DMS153 (cell line): ENCODE measurements around the gene MYBPC1.

ENCODE experiments used
- DNase-seq: peaks from one replicate; lab custom pipeline; 2025; lab: John Stamatoyannopoulos, UW

MYBPC1 gene

DNA sequence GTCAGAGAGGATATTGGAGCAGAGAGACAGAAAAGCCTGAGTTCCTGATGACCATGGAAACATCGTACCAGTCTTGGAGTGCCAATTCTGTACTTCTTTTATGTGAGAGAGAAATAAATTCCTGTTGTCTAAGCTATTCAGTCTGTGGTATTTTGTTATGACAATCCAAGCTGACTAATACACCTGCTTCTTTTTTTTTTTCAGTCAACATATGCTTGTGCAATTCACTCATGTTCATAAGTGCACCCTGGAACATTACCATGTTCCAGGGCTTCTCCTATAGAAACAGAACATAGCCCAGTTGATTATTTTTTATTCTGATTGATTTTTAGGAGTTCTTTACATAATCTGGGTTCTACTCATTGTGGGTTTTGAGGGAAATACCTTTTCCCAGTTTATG is 100.9 kb downstream of the MYBPC1 start:
- DNase-seq, result no peak

DNA sequence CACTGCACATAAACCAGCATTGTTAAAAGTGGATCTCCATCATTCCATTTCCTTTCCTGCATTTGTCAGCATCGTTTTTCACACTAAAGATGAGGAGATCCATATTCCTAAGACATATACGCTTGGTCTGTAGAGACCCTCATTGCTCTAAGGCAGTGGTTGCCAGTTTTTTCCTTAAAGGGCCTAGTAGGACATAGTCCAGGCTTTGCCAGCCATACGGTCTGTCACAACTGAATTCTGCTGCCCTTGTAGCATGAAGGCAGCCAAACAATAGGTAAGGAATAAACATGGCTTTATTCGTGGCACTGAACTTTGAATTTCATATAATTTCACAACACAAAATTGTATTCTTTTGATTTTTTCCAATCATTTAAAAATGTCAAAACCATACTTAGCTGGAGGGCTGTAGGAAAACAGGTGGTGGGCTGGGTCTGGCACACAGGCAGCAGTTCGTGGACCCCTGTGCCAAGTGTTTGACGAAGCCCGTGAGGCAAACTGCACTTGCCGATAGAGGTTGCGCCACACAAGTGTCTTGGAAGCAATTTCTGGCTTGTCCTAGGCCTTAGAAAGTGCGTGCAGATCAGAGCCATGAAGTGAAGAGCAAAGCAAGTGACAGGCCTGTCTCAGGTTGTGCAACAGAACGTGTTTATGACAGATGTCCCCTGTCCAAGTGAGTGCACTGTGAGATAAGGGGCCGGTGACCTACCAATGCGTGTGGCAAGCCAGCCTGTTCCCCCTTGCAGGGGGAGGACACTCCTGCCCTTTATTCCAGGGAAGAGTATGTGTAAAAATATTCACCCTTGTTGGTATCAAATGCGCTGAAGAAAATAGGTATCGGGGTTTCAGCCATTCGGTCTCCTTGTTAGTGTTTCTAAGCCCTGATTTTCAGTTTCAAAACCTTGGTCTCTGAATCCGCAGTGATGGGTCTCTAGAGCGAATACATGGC is 101.8 kb downstream of the MYBPC1 start:
- no peak for DNase-seq

DNA sequence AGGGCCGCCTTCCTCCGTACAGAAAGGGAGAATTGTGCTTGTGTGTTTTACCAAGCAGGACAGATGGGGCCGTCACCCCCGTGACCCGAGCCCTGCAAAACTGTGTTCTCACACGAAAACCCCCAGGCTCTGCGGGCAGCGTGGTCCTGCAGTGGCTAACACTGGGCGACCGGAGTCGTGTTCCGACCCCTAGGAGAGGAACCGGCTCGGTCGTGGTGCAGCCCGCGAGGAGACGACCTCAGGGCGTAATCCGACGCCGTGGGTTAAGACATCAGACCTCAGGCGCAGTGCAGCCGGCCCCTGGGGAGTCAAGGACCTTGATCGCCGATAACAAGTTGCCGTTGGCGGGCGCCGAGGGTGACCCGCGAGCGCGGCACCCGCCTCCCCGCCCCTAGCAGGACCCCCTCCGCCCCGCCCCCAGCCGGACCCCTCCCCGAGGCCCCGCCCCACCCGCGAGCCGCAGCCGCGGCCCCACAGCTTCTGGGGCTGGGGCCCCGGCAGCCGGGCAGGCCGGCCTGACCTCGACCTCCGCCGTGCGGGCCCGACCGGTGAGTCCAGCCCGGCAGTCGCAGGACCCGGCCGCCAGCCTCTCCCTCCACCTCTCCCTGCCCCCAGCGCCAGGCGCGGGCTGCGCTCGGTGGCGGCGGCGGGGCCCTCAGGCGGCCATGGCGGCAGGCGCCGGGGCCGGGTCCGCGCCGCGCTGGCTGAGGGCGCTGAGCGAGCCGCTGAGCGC is 102.6 kb downstream of the MYBPC1 start, which contains the start of gene CHPT1:
CHPT1 (plus strand) TSS at position 444 of the 733 bp plus-strand sequence; CDS start at position 666, 222 bp downstream.
- DNase-seq, result peak; percentile 2

DNA sequence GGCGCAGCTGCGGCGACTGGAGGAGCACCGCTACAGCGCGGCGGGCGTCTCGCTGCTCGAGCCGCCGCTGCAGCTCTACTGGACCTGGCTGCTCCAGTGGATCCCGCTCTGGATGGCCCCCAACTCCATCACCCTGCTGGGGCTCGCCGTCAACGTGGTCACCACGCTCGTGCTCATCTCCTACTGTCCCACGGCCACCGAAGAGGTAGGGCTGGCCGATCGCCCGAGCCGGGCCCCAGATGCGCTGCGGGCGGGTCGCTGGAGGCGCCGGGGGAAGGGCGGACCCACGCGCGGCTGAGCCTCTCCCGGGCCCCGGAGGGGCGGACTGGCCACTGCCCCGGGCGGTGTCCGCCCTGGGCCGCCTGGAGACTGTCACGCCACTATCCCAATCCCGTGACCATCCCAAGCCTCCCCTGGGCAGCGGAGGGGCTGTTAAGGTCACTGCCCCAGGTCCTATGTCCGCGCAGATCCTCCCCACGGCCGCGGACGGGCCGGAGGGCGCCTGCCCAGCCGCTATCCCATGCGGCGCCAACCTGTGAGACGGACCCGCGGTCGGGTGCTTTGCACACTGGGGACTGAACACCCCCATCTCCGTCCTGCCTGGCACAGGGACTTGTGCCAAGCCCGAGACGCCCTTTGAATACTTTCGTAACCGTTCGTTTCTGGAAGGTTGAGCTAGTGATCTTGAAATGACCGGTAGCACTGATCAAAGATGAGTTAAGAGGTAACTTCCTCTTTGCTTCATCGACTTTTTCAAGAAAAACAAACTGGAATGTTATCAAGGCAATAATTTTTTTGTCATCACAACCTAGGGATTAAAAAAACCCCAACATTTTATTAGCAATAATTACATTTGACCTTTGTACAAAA is 103.4 kb downstream of the MYBPC1 start:
- no peak for DNase-seq

DNA sequence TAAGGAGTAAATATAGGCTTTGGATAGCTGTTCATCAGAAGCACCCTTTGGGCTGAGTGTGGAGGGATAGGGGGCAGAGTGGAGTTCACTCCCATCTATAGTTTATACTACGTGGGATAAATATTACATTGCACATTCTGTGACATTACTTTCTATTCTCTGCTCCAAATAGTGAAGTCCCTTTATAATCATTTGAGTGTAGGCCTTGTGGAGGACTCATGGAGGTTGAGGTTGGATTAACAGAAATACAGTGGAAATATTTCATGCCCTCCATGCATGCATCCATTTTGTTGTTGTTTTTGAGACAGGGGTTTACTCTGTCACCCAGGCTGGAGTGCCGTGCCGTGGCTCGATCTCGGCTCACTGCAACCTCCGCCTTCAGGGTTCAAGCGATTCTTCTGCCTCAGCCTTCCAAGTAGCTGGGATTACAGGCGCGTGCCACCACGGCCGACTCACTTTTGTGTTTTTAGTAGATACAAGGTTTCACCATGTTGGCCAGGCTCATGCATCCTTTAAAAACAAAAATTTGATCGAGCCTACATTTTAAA is 104.1 kb downstream of the MYBPC1 start:
- no peak for DNase-seq

DNA sequence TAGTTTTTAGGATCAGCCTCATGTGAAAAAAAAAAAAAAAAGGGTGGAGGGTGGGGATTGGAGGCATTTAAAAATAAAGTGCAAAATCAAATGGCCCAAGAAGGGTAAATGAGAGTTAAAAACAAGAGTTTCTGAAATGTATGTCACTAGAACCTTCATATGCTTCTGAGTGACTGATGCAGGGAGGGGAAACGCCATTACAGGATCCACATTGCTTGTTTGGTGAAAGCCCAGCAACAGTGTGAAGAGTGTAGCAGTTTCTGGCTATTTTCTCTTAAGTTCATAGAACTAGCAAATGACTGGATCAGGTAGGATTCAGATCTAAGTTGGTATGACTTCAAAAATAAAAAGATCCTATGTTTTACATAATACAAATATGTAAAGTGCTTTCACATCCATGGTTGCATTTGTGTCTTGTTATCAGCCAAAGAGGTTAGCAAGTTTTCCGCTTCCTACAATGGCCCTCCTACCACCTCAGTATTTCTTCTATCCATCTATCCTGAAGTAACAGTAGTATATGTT is 105.6 kb downstream of the MYBPC1 start:
- no peak for DNase-seq

DNA sequence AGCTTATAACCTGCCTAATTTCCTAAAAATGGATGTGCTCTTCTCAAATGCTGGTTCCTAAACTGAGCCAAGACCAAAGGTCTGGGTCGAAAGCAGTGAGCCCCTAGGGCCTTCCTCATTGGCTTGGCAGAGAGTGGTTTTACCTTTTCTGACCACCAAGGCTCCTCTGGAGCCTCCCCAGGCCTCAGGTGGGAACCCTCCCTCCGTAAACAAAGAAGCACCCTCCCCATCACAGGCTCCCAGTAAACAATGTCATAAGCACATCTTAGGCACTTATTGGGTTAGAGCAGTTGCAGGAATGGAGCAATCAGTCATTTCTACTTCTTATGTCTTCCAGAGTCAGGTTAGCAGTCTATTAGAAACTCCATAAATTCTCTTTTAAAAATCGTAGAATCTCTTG is 108.7 kb downstream of the MYBPC1 start:
- DNase-seq, result no peak

DNA sequence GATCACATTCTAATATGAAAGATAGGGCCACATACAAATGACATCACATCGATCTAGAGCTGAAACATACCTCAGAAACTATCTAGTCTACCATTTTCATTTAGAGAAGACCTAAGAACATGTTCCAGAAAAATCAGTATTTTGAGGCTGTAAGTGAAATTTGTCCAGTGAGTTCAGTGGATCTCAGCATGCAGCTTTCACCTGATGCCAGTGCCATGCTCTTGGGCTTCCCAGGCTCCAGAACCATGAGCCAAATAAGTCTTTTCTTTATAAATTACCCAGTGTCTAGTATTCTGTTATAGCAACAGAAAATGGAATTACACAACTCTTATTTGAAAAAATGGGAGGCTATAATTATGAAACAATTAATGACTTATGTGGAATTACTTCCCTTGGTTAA is 111.6 kb downstream of the MYBPC1 start:
- no peak for DNase-seq

DNA sequence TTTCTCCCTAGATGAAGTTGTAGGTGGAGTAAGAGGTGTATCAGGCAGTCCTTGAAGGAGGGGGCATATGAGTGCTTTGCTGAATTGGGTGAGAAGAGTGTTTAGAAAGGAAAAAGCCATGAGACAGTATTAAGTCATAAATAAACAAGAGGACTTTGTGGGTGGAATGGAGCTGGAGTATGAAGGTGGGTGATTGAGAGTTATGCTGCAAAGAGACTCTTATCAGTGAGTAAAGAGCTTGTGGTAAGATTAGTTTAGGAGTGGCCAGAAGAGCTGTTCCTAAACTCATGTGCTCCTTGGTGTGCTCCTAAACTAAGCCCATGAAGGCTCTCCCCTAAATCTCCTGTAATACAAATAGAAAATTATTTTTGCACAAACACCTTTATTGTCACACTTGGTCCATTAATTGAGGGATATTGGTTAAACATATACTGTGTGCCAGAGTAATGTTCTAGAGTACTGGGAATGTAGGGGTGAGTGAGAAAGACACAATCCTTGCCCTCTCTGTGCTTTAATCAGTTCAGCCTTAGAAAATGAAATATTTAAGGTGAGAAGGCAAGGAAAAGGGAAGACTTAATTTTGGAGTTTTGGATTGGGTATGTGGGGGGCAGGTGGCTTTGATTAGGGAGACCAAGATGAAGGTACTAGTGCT is 112.5 kb downstream of the MYBPC1 start:
- no peak for DNase-seq

DNA sequence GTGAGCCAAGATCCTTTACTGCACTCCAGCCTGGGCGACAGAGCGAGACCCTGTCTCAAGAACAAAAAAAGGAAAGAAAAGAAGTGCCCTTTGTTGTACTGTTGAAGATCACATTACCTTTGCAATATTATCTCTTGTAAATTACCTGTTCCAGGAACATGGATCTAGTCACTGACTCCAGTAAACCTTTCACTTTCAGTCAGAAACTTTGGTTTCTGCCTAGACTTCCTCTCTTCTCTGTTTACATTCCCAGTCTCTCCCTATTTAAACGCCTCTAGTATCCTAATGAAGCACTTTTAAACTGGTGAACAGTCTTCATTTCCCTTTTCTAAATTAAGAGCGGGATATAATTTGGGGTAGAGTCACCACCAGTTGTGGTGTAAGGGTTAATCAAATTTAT is 115.5 kb downstream of the MYBPC1 start:
- DNase-seq, result no peak

DNA sequence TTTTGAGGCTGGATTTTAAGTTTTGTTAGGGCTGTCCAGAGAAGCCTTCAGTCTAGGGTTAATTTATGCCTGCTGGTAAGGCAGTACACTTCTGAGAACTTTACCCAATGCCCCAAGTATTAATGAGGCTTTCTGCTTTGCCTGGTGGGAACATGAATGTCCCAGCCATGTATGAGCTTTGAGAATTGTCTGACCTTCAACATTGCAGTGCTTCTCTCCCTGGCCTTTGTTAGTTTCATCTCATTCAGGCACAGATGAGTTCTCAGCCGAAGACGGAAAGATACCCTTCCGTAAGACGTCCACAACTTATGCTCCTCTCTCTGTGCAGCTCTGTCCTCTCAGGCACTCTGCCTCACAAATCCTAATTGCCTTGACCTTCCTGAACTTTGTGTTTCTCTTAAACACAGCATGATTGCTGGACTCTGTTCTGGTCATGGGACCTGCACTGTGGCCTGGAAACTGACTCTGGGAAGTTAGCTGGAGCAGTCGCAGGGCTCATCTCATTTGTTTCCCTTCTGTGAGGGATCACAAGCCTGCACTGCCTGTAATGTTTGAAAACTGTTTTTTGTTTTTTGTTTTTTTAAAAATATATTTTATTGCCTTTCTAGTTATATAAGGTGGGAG is 118.4 kb downstream of the MYBPC1 start:
- no peak for DNase-seq

DNA sequence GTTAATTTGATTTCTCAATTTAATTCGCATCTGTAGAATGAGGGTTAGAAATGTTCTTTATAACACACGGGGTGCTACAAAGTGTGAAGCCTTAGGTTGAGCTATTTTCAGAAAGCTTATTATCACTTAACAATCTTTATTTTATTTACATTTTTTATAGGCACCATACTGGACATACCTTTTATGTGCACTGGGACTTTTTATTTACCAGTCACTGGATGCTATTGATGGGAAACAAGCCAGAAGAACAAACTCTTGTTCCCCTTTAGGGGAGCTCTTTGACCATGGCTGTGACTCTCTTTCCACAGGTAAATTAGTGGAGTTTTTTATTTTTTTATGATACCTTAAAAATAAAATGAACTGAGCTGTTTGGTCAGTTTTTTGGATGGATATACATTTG is 119.2 kb downstream of the MYBPC1 start:
- no peak for DNase-seq

DNA sequence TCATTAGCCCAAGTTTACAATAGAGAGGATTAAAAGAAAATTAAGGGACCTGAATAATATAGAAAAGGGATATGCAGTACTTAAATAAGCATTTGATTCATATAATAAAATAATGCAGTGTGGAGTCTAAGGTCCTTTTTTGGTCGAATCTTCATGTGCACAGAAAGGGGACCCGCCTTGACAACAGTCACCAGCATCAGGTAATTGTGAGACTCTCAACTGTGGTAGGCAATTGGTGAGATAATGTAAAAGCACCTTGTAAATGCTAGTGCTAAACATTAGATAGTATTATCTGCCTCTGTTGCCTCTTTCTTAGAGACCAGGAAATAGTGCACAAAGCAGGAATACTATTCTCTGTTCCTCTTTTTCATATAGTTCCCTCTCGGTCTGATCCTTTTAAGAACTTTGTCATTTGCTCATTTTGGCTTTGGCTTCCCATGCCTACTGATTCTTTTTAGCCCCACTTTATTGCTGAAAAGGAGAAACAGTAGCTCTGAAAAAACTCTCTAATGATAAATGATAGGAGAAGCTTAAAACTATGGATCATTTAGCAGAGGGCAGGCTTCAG is 120.2 kb downstream of the MYBPC1 start:
- no peak for DNase-seq

DNA sequence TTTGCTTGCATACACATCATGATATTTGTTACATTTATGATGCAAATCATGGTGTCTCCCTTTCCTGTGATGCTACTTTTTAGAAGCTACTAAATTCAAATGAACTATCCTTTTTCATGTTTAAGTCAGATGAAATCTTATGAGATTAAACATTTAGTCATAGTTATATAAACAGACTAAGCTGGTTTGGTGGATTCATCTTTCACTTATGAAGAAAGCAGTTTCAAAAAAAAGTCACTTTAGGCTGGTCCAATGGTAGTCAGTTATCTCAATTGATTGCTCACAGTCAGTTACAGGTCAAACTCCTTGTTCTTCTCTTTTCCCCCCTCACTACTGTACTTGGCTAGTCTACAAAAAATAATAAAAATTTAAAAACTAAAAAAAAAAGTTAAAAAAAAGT is 124.8 kb downstream of the MYBPC1 start:
- no peak for DNase-seq

DNA sequence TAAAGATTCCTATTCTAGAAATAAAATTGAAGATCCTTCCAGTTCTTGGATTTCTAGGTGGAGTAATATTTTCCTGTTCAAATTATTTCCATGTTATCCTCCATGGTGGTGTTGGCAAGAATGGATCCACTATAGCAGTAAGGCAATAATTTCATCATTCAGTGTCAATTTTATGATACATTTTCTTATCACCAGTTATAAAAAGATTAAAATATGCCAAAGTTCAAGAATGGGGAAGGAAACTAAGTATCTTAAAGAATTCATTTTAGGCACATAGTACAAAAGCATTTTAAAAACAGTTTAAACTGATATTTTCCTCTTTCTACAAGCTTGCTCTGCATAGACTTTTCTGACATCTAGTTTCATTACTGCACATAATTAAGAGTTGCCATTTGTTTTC is 125.3 kb downstream of the MYBPC1 start:
- no peak for DNase-seq

DNA sequence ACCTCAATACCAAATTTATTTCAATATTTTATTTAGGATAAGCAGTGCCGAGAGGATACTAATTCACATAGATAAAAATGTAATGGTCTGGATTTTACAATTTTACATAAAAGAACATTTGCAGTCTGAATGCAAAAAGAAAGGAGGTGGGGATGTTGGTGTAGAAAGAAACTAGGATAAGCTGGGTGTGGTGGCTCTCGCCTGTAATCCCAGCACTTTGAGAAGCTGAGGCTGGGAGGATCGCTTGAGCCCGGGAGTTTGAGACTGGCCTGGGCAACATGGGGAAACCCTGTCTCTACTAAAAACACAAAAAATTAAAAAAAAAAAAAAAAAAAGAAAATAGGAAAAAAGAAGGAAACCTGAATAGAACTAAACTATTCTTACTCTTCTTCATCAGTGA is 127.6 kb downstream of the MYBPC1 start:
- DNase-seq, result no peak

DNA sequence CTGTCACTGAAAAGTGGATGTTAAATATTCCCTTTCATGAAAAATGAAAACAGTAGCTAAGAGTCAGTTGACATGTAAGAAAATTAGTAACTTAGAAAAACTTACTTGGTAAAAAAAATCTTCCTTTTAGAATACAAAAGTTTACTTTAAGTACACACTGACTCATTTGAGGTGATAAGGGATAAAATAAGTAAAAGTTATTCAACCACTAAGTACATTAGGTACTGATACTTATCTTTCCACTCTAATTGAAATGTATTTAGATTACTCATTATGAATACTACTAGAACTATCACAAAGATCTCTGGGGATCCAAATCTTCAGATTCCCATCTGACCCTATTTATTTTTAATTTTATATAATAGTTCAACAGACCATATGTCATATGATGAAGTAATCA is 132.3 kb downstream of the MYBPC1 start:
- no peak for DNase-seq

DNA sequence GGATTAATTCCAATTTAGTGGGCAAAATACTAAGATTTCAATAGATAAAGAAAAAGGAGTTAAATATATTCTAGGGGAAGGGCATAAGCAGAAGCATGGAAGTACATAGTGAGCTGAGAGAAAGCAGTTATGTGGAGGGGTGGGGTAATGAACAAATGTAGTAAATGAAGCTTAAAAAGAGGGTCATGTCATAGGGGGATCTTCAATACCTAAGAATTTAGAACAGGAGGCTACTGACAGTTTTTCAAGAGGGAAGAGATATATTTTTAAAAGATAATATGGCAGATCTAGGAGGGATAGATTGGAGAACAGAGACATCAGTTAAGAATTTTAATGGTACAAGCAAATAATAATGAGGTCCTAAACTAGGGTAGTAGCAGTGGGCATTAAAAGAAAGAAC is 135.1 kb downstream of the MYBPC1 start:
- no peak for DNase-seq

DNA sequence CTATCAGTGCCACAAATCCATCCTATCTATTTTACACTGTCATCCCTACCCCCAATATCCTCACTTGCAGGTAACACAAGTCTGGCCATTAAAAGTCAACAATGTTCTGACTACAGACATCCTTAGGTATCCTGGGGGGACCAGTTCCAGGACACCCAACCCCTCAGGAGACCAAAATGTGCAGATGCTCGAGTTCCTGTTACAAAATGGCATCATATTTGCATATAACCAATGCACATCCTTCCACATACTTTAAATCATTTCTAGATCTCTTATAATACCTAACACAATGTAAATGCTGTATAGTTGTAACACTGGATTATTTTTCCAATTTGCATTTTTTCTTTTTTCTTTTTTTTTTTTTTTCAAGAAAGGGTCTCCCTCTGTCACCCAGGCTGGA is 137.5 kb downstream of the MYBPC1 start:
- DNase-seq, result no peak

DNA sequence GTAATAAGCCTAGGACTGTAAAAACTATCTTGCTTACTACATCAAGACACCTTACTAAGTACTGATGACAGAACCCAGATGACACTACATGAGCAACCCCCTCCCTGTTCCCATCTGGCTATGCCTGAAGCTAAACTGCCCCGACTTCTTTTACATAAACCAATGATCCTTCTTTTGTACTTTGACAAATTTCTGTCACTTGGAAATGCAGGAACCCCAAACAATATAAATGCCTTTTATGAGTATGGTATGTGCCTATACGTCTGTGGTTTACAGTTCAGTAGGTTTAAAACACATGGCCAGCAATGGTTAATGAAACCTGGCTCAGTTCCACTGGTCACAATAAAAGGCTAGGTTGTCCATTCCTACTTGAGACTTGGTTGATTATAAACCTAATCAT is 138.4 kb downstream of the MYBPC1 start:
- DNase-seq, result no peak
